H1 (cell line): ENCODE data around the gene UNC5B. TPM values are rescaled to one million over a fixed set of nuclear protein-coding genes. Genes with fewer than 3 reads are reported as not detected.

Experiments
- CHD2 ChIP-seq: IDR thresholded peaks from 2 replicates; pipeline ENCODE4 v1.6.1; 2012; ENCODE audit warnings: low read length, improper control_type of control experiment
- CTBP2 ChIP-seq: IDR thresholded peaks from 2 replicates; pipeline ENCODE4 v1.7.0; 2011; ENCODE audit warnings: borderline replicate concordance, mild to moderate bottlenecking, moderate library complexity, mixed read lengths, low read length; ENCODE audit not compliant: insufficient read depth, insufficient read length
- EGR1 ChIP-seq: IDR thresholded peaks from 2 replicates; pipeline ENCODE4 v1.6.1; 2011; ENCODE audit warnings: low read depth, low read length, borderline replicate concordance
- polyA plus RNA-seq, 7 experiments: library from polyadenylated mRNA; depleted of rRNA in 3 of 7; stranded (reverse) in 5 of 7; unstranded in 2 of 7; fragments of >200 nt in 5 of 7; fragments of 200-250 nt in 2 of 7; gene quantifications; 1 replicate in 5 of 7; 2 replicates in 1 of 7; 4 replicates in 1 of 7; pipeline versions ENCODE4 v1.2.1 to v1.2.3, GENCODE V29; 2011 to 2013; ENCODE audit warnings: missing spikeins in 2 of 7, mixed read lengths in 2 of 7
- total RNA-seq: library from RNA; stranded (reverse); fragmentation: NEBNext Ultra II Directional; extraction: Animal tissue kit (Norgen Biotek cat#: 25700); gene quantifications from 2 replicates; pipeline ENCODE4 v1.2.1, GENCODE V29; 2021
- TF ChIP-seq, protein P1 (sequence below): fragments of 300-600 bp; sonication (generic); IDR thresholded peaks from 2 replicates; pipeline ENCODE4 v1.7.1; 2012; ENCODE audit warnings: low read length, moderate library complexity, mild to moderate bottlenecking, inconsistent platforms; ENCODE audit not compliant: insufficient replicate concordance

Gene UNC5B
- total and polyA plus RNA-seq, 2 of the 8 experiments (the other 6 are each of a cell fraction or from before 2014, with no cell fraction given): 27.9 to 31.8 TPM

DNA sequence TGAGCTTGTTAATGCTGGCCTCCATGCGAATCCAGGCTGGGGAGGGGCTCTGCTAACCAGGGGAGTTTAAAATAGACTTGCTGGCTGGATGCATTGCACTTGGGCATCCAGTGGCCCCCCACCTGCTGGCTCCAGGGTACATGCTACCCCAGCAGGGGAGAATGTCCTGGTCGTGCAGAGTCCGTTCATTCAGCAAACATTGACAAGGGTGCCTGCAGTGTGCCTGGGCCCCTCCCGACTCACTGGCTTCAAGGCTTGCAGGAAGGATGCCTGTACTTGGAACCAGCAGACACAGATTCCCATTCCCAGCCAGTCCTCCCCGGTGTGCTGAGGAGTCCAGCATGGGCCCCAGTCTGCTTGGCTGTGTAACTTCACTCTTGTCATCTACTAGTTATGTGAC lies 108.2 kb downstream of the UNC5B start (continued):
- TF ChIP-seq, protein P1, sequence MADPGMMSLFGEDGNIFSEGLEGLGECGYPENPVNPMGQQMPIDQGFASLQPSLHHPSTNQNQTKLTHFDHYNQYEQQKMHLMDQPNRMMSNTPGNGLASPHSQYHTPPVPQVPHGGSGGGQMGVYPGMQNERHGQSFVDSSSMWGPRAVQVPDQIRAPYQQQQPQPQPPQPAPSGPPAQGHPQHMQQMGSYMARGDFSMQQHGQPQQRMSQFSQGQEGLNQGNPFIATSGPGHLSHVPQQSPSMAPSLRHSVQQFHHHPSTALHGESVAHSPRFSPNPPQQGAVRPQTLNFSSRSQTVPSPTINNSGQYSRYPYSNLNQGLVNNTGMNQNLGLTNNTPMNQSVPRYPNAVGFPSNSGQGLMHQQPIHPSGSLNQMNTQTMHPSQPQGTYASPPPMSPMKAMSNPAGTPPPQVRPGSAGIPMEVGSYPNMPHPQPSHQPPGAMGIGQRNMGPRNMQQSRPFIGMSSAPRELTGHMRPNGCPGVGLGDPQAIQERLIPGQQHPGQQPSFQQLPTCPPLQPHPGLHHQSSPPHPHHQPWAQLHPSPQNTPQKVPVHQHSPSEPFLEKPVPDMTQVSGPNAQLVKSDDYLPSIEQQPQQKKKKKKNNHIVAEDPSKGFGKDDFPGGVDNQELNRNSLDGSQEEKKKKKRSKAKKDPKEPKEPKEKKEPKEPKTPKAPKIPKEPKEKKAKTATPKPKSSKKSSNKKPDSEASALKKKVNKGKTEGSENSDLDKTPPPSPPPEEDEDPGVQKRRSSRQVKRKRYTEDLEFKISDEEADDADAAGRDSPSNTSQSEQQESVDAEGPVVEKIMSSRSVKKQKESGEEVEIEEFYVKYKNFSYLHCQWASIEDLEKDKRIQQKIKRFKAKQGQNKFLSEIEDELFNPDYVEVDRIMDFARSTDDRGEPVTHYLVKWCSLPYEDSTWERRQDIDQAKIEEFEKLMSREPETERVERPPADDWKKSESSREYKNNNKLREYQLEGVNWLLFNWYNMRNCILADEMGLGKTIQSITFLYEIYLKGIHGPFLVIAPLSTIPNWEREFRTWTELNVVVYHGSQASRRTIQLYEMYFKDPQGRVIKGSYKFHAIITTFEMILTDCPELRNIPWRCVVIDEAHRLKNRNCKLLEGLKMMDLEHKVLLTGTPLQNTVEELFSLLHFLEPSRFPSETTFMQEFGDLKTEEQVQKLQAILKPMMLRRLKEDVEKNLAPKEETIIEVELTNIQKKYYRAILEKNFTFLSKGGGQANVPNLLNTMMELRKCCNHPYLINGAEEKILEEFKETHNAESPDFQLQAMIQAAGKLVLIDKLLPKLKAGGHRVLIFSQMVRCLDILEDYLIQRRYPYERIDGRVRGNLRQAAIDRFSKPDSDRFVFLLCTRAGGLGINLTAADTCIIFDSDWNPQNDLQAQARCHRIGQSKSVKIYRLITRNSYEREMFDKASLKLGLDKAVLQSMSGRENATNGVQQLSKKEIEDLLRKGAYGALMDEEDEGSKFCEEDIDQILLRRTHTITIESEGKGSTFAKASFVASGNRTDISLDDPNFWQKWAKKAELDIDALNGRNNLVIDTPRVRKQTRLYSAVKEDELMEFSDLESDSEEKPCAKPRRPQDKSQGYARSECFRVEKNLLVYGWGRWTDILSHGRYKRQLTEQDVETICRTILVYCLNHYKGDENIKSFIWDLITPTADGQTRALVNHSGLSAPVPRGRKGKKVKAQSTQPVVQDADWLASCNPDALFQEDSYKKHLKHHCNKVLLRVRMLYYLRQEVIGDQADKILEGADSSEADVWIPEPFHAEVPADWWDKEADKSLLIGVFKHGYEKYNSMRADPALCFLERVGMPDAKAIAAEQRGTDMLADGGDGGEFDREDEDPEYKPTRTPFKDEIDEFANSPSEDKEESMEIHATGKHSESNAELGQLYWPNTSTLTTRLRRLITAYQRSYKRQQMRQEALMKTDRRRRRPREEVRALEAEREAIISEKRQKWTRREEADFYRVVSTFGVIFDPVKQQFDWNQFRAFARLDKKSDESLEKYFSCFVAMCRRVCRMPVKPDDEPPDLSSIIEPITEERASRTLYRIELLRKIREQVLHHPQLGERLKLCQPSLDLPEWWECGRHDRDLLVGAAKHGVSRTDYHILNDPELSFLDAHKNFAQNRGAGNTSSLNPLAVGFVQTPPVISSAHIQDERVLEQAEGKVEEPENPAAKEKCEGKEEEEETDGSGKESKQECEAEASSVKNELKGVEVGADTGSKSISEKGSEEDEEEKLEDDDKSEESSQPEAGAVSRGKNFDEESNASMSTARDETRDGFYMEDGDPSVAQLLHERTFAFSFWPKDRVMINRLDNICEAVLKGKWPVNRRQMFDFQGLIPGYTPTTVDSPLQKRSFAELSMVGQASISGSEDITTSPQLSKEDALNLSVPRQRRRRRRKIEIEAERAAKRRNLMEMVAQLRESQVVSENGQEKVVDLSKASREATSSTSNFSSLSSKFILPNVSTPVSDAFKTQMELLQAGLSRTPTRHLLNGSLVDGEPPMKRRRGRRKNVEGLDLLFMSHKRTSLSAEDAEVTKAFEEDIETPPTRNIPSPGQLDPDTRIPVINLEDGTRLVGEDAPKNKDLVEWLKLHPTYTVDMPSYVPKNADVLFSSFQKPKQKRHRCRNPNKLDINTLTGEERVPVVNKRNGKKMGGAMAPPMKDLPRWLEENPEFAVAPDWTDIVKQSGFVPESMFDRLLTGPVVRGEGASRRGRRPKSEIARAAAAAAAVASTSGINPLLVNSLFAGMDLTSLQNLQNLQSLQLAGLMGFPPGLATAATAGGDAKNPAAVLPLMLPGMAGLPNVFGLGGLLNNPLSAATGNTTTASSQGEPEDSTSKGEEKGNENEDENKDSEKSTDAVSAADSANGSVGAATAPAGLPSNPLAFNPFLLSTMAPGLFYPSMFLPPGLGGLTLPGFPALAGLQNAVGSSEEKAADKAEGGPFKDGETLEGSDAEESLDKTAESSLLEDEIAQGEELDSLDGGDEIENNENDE: no peak
- TF ChIP-seq EGR1 (no peak), CHD2 (no peak), CTBP2 (no peak)
- TF ChIP-seq, all 59 proteins: peak for 0
